ENCODE data around the gene UNK.
A peak's percentile ranks its signal among the peaks of the same experiment; 100 is the strongest.

The UNK gene

GRCh38 chr17:75822800-75823166 lies 38.2 kb downstream of the UNK start:
- no peak for DNase-seq (ENCODE audit: low spot score)

- DNase-seq (ENCODE audit: low spot score): no peak
Observed at GRCh38 chr17:75823257-75824041, 38.8 kb downstream of the UNK start.

GRCh38 chr17:75824050-75824552 lies 39.5 kb downstream of the UNK start:
- no peak for DNase-seq (ENCODE audit: low spot score)

- no peak for DNase-seq (ENCODE audit: low spot score)
Observed at GRCh38 chr17:75824666-75825065, 40.1 kb downstream of the UNK start.

- DNase-seq (ENCODE audit: low spot score): no peak
Observed at GRCh38 chr17:75825149-75825552, 40.5 kb downstream of the UNK start.

- DNase-seq (ENCODE audit: low spot score): no peak
Observed at GRCh38 chr17:75825748-75826370, 41.3 kb downstream of the UNK start.

- no peak for DNase-seq (ENCODE audit: low spot score)
Observed at GRCh38 chr17:75826561-75827307, 42.1 kb downstream of the UNK start.

- peak; percentile 94 for DNase-seq (ENCODE audit: low spot score)
Observed at GRCh38 chr17:75827308-75828075, 42.9 kb downstream of the UNK start.

- DNase-seq (ENCODE audit: low spot score): no peak
Observed at GRCh38 chr17:75828076-75828400, 43.4 kb downstream of the UNK start.

GRCh38 chr17:75828741-75829140 lies 44.1 kb downstream of the UNK start:
- DNase-seq (ENCODE audit: low spot score): no peak

GRCh38 chr17:75829747-75830146 lies 45.1 kb downstream of the UNK start:
- no peak for DNase-seq (ENCODE audit: low spot score)

GRCh38 chr17:75830164-75831031 lies 45.8 kb downstream of the UNK start:
- no peak for DNase-seq (ENCODE audit: low spot score)

GRCh38 chr17:75831032-75831571 lies 46.5 kb downstream of the UNK start:
- DNase-seq (ENCODE audit: low spot score): no peak

- no peak for DNase-seq (ENCODE audit: low spot score)
Observed at GRCh38 chr17:75832164-75832651, 47.6 kb downstream of the UNK start.

- DNase-seq (ENCODE audit: low spot score): no peak
Observed at GRCh38 chr17:75832652-75833400, 48.2 kb downstream of the UNK start.

GRCh38 chr17:75834279-75834920 lies 49.8 kb downstream of the UNK start:
- no peak for DNase-seq (ENCODE audit: low spot score)

- DNase-seq (ENCODE audit: low spot score): no peak
Observed at GRCh38 chr17:75834928-75835653, 50.5 kb downstream of the UNK start.

GRCh38 chr17:75835654-75835987 lies 51.0 kb downstream of the UNK start:
- no peak for DNase-seq (ENCODE audit: low spot score)

GRCh38 chr17:75836605-75837004 lies 52.0 kb downstream of the UNK start:
- no peak for DNase-seq (ENCODE audit: low spot score)
